ENCODE data around the gene ORC6. TPM values are rescaled to one million over a fixed set of nuclear protein-coding genes. Genes with fewer than 3 reads are reported as not detected.

ORC6 gene
- total RNA-seq, 1 donor from 2014 or later = 31.0 TPM

GRCh38 chr16:46733319-46733830 lies 43.9 kb downstream of the ORC6 start:
- H3K27ac Mint-ChIP-seq = no peak overlapping the region
- H3K4me3 Mint-ChIP-seq = no peak overlapping the region
- no peaks in the 10 kb centered on the region for H3K27me3 Mint-ChIP-seq (ENCODE audit: low read depth)
- H3K36me3 Mint-ChIP-seq = peaks cover 1% of the 10 kb centered on the region
- no peaks in the 10 kb centered on the region for H3K9me3 Mint-ChIP-seq
- no peaks in the 10 kb centered on the region for H3K4me1 Mint-ChIP-seq
- TF ChIP-seq CTCF (IDR thresholded peaks at IDR 0.05; ENCODE audit: unreplicated experiment) = no peak
- DNase-seq (ENCODE audit: low spot score in 2 of 2, unreplicated experiment in 2 of 2) = no peak

- no peak for TF ChIP-seq CTCF (IDR thresholded peaks at IDR 0.05; ENCODE audit: unreplicated experiment)
- Mint-ChIP-seq H3K27me3 (ENCODE audit: low read depth) (no peaks in the 10 kb centered on the region), H3K4me1 (no peaks in the 10 kb centered on the region), H3K36me3 (no peaks in the 10 kb centered on the region), H3K27ac (peak overlapping the region; percentile 21), H3K4me3 (no peak overlapping the region), H3K9me3 (no peaks in the 10 kb centered on the region)
- no peak for DNase-seq (ENCODE audit: low spot score in 2 of 2, unreplicated experiment in 2 of 2)
These were observed 47.2 kb downstream of the ORC6 start for GRCh38 chr16:46736695-46737094.

- no peak overlapping the region for H3K4me3 Mint-ChIP-seq
These were observed 48.3 kb downstream of the ORC6 start for GRCh38 chr16:46737621-46738214.

GRCh38 chr16:46739934-46740333 lies 50.5 kb downstream of the ORC6 start:
- no peak for TF ChIP-seq CTCF (IDR thresholded peaks at IDR 0.05; ENCODE audit: unreplicated experiment)
- Mint-ChIP-seq H3K36me3 (no peaks in the 10 kb centered on the region), H3K27me3 (ENCODE audit: low read depth) (no peaks in the 10 kb centered on the region), H3K27ac (peak overlapping the region; percentile 3), H3K4me3 (no peak overlapping the region), H3K9me3 (no peaks in the 10 kb centered on the region), H3K4me1 (peaks cover 16% of the 10 kb centered on the region)
- DNase-seq (ENCODE audit: low spot score in 2 of 2, unreplicated experiment in 2 of 2) = no peak

More at GRCh38 chr16:46737621-46738214, 48.3 kb downstream of the ORC6 start:
- no peaks in the 10 kb centered on the region for H3K9me3 Mint-ChIP-seq
- H3K36me3 Mint-ChIP-seq = no peaks in the 10 kb centered on the region
- no peak overlapping the region for H3K27ac Mint-ChIP-seq
- H3K27me3 Mint-ChIP-seq (ENCODE audit: low read depth) = no peaks in the 10 kb centered on the region
- no peak for DNase-seq (ENCODE audit: low spot score in 2 of 2, unreplicated experiment in 2 of 2)
- TF ChIP-seq CTCF (IDR thresholded peaks at IDR 0.05; ENCODE audit: unreplicated experiment) = no peak
- peaks cover 4% of the 10 kb centered on the region for H3K4me1 Mint-ChIP-seq

- Mint-ChIP-seq H3K4me1 (peaks cover 41% of the 10 kb centered on the region), H3K4me3 (no peak overlapping the region), H3K9me3 (no peaks in the 10 kb centered on the region), H3K27me3 (ENCODE audit: low read depth) (no peaks in the 10 kb centered on the region), H3K36me3 (no peaks in the 10 kb centered on the region), H3K27ac (peak overlapping the region; percentile 90)
- TF ChIP-seq CTCF (IDR thresholded peaks at IDR 0.05; ENCODE audit: unreplicated experiment) = no peak
- DNase-seq (ENCODE audit: low spot score in 2 of 2, unreplicated experiment in 2 of 2) = no peak
These were observed 53.8 kb downstream of the ORC6 start for GRCh38 chr16:46743232-46743719.

Measured in mesothelial cell of epicardium (in vitro differentiated cells).